HG02981 (cell line): ENCODE results near the gene APC2.
"Not testable (repeated sequence)": the region's sequence is repeated elsewhere in the genome, so short reads cannot be mapped to it uniquely, and the experiment has no call there.

Experiments used
- ATAC-seq: cut with Tn5 transposase; IDR thresholded peaks from one replicate; pipeline ENCODE4 v1.9.1; 2021; ENCODE audit warnings: mild to moderate bottlenecking, moderate library complexity; ENCODE audit not compliant: unreplicated experiment

APC2 gene

GRCh38 chr19:1491114-1491848 lies 41.4 kb downstream of the APC2 start, which contains the start of gene REEP6:
Gene REEP6, plus strand, starts transcription at chr19:1491181. Its CDS starts 89 bp downstream, at chr19:1491270.
- no peak for ATAC-seq

DNA sequence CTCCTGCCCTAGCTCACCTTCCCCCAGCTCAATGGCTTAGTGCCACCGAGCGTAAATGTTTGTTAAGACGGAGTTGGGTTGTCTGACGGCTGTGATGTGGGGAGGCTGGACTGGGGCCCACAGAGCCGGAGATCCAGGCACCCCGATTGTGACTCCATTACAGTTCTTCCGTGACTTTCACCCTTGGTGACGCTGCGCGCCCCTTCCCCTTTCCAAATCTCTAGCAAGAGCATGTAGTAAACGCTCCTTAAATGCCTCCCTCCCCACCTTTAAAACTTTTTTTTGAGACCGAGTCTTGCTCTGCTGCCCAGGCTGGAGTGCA lies 41.9 kb downstream of the APC2 start:
- ATAC-seq: no peak

DNA sequence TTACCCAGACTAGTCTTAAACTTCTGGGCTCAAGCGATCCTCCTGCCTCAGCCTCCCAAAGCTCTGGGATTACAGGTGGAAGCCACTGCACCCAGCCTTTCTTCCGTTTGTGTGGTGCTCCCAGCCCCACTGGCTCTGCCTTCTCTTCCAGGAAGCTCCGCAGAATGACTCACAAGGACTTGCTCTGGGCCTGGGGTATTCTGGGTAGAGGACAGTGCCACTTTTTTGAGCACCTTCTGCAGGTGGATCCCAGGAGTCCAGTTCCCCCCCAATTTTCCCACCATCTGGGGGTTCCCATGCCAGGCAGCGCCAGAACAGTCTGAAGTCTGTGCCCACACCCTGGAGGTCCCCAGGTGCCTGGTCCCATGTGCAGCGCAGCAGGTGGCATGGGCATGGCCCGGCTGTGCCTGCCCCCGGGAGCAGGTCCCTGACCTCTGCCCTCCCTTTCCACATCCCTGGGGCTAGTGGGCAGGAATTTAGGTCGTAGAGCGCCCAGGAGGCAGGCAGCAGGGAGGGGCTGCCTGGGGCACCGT lies 42.6 kb downstream of the APC2 start:
- no peak for ATAC-seq

- no peak for ATAC-seq
These were observed 44.3 kb downstream of the APC2 start for GRCh38 chr19:1494115-1494815.

DNA sequence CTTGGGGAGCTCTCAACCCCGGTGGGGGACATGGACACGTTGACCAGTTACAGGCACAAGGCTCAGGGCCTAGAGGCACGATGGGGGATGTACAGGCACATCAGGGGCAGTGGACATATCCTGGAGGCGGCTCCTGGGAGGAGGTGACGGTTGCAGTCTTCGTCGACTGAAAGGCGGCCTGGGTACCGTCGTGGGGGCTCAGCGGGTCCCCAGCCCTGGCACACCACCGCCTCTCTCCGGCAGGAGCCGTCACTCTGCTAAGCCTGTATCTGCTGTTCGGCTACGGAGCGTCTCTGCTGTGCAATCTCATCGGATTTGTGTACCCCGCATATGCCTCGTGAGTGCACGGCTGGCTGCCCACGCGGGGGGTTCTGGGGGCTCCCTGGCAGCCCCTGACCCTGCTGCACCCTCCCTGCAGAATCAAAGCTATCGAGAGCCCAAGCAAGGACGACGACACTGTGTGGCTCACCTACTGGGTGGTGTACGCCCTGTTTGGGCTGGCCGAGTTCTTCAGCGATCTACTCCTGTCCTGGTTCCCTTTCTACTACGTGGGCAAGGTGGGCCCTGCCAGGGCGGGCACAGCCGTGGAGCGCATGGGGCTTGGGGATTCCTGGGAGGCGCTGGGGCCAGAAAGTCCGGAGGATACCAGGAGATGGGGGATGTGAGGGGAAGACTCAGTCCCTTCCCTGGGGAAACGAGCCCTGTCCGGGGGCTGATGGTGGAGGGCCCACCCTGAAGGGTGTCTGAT lies 45.3 kb downstream of the APC2 start:
- ATAC-seq: no peak

DNA sequence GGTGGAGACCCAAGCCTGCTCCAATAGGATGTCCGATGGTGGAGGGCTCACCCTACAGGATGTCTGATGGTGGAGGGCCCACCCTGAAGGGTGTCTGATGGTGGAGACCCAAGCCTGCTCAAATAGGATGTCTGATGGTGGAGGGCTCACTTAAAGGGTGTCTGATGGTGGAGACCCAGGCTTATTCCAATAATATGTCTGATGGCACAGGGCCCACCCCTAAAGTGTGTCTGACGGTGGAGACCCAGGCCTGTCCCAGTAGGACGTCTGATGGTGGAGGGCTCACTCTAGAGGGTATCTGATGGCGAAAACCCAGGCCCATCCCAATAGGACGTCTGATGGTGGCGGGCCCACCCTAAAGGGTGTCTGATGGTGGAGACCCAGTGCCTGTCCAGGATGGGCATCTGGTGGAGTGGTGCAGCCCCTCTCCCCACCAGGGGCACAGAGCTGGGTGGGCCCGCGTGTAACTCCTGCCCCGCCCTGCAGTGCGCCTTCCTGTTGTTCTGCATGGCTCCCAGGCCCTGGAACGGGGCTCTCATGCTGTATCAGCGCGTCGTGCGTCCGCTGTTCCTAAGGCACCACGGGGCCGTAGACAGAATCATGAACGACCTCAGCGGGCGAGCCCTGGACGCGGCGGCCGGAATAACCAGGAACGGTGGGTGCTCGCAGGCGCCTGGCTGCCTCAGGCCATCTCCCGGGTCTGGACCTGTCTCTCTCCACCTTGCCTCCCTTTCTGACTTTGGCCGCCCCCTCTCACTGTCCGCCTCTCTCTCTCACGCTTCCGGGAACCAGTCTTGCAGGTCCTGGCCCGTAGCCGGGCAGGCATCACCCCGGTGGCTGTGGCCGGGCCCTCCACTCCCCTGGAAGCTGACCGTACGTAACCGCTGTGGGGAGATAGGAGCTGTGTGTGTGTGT lies 46.1 kb downstream of the APC2 start:
- no peak for ATAC-seq

GRCh38 chr19:1496714-1497577 lies 47.0 kb downstream of the APC2 start:
- no peak for ATAC-seq

DNA sequence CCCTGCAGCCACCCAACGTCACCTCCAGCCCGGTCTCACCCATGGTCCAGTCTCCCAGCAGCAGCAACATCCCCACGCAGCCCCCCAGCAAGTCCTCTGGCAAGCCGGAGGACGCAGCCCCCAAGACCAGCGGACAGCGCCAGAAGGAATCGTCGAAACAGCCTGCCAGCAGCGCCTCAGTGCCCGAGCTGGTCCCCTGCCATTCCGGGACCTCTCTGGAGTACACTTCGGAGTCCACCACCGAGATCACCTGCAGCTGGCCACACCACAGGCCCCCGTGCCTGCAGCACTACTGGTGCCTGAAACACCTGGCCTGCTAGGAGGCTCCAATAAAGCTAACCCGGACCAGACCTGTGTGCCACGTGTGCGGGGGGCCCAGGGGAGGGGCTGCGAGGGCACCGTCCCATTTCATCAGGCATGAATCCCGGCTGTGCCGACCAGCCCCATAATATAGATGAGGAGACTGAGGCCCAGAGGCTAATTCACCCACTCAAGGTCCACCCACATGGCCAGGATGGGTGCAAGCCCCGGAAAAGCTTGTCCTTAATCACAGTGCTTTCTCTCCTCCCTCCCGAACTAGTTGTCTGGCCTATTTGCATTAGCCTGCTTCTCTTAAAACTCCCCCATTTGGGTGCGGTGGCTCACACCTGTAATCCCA lies 47.8 kb downstream of the APC2 start:
- ATAC-seq: no peak

DNA sequence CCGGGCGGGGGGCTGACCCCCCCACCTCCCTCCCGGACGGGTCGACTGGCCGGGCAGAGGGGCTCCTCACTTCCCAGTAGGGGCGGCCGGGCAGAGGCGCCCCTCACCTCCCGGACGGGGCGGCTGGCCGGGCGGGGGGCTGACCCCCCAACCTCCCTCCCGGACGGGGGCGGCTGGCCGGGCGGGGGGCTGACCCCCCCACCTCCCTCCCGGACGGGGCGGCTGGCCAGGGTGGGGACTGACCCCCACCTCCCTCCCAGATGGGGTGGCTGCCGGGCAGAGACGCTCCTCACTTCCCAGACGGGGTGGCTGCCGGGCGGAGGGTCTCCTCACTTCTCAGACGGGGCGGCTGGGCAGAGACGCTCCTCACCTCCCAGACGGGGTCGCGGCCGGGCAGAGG lies 49.3 kb downstream of the APC2 start:
- ATAC-seq: not testable (repeated sequence)

- no peak for ATAC-seq
These were observed 51.3 kb downstream of the APC2 start for GRCh38 chr19:1501200-1501595.

DNA sequence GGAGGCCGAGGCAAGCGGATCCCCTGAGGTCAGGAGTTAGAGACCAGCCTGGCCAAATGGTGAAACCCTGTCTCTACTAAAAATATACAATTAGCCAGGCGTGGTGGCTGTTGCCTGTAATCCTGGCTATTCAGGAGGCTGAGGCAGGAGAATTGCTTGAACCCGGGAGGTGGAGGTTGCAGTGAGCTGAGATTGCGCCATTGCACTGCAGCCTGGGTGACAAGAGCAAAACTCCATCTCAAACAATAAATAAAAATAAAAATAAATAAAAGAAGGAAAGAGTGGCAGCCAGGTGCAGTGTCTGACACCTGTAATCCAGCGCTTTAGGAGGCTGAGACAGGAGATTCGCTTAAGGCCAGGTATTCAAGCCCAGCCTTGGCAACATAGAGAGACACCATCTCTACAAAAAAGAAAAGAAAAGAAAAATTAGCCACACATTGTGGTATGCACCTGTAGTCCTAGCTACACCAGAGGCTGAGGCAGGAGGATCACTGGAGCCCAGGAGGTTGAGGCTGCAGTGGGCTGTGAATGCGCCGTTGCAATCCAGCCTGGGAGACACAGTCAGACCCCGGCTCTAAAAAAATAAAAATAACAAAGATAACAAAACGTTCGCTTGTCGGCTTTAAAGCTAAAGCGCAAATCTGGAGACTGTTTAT lies 52.6 kb downstream of the APC2 start:
- no peak for ATAC-seq

GRCh38 chr19:1503089-1503924 lies 53.4 kb downstream of the APC2 start:
- ATAC-seq: no peak

DNA sequence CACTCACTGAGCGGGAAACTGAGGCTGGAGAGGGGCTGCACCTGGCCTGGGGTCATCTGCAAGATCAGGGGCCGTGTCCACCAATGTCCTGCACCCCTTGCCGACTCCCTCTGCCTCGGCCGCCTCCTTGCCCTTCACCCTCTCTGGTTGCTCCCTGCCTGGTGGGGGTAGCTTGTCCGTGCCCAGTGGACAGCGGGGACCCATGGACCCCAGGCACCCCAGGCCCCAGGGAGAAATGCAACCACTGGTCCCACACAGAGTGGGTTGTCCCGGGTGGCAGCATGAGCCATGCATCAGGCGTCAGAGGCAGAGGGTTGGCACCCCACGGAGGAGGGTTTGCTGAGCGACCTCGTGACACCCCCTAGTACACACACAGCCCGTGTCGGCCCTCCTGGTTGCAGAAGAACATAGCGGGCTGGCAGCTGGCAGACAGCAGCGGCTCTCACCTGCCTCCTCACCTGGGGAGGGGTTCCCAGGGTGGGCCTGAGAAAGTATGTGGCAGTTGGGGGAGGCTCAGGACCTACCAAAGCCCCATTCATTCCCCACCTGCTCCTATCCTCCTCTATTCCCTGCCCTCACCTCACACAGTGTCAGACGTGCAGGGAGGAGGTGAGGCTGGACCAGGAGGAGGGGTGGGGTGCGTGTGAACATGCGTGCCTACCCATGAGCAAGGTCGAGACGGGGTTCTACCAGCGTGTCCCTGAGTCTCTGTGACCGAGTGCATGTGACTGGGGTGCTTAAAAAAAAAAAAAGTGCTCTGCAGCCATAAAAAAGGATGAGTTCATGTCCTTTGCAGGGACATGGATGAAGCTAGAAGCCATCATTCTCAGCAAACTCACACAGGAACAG lies 54.2 kb downstream of the APC2 start:
- no peak for ATAC-seq

- ATAC-seq: no peak
These were observed 55.1 kb downstream of the APC2 start for GRCh38 chr19:1505012-1505411.

GRCh38 chr19:1505991-1506881 lies 56.3 kb downstream of the APC2 start:
- ATAC-seq: no peak

DNA sequence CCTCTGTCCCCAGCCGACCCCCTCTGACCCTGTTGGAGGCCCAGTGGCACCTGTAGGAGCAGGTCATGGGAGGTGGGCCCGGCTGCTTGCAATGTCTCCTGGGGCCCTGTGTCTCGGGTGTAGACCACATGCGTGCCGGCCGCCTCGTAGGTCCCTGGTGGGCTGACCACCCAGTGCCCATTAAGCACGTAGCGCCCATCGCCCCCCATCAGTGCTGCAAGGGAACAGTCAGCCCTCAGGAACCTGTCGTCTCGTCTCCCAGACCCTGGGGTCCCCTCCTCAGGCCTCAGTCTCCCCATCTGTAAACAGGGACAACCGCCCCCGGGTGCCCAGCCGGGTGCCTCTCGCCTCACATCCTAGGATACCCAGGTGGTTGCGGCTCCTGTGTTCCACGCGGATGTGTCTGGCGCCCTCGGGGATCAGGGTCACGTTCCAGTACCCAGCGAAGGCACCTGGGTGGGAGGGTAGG lies 57.3 kb downstream of the APC2 start:
- no peak for ATAC-seq
